ENCODE results near the gene ANO1.

- TF ChIP-seq, protein P1, sequence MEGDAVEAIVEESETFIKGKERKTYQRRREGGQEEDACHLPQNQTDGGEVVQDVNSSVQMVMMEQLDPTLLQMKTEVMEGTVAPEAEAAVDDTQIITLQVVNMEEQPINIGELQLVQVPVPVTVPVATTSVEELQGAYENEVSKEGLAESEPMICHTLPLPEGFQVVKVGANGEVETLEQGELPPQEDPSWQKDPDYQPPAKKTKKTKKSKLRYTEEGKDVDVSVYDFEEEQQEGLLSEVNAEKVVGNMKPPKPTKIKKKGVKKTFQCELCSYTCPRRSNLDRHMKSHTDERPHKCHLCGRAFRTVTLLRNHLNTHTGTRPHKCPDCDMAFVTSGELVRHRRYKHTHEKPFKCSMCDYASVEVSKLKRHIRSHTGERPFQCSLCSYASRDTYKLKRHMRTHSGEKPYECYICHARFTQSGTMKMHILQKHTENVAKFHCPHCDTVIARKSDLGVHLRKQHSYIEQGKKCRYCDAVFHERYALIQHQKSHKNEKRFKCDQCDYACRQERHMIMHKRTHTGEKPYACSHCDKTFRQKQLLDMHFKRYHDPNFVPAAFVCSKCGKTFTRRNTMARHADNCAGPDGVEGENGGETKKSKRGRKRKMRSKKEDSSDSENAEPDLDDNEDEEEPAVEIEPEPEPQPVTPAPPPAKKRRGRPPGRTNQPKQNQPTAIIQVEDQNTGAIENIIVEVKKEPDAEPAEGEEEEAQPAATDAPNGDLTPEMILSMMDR (IDR thresholded peaks at IDR 0.05), result no peak
- no peak for TF ChIP-seq POLR2A (IDR thresholded peaks at IDR 0.05)
Measured at GRCh38 chr11:70135142-70135541, 57.0 kb downstream of the ANO1 start.
